IMR-90 (cell line): ENCODE data around the gene RHBDF2.
A peak's percentile ranks its signal among the peaks of the same experiment; 100 is the strongest.

Experiments
- CEBPB ChIP-seq: IDR thresholded peaks from 2 replicates; pipeline ENCODE4 v1.6.1; 2012; ENCODE audit warnings: low read depth, low read length, improper control_type of control experiment
- MAFK ChIP-seq: IDR thresholded peaks from 2 replicates; pipeline ENCODE4 v1.6.1; 2012; ENCODE audit warnings: low read depth, low read length, improper control_type of control experiment
- POLR2A ChIP-seq: IDR thresholded peaks from 2 replicates; pipeline ENCODE4 v1.6.1; 2012; ENCODE audit warnings: mild to moderate bottlenecking, low read depth, low read length
- SMC3 ChIP-seq: fragments of 150-350 bp; IDR thresholded peaks from 2 replicates; pipeline ENCODE4 v1.6.1; 2016; ENCODE audit warnings: low read depth, mild to moderate bottlenecking, antibody characterized with exemption, low read length, moderate library complexity
- USF2 ChIP-seq: fragments of 150-350 bp; IDR thresholded peaks from 2 replicates; pipeline ENCODE4 v1.6.1; 2017; ENCODE audit warnings: mild to moderate bottlenecking, antibody characterized with exemption, low read length, low read depth
- TF ChIP-seq, protein P1 (sequence below): conservative IDR thresholded peaks from 2 replicates; pipeline ENCODE4 v1.5.1; 2012; ENCODE audit warnings: mild to moderate bottlenecking, low read depth, low read length, improper control_type of control experiment
- TF ChIP-seq, protein P2 (sequence below): fragments of 150-350 bp; IDR thresholded peaks from 2 replicates; pipeline ENCODE4 v1.6.1; 2016; ENCODE audit warnings: low read depth, mild to moderate bottlenecking, low read length, moderate library complexity, borderline replicate concordance

DNA sequence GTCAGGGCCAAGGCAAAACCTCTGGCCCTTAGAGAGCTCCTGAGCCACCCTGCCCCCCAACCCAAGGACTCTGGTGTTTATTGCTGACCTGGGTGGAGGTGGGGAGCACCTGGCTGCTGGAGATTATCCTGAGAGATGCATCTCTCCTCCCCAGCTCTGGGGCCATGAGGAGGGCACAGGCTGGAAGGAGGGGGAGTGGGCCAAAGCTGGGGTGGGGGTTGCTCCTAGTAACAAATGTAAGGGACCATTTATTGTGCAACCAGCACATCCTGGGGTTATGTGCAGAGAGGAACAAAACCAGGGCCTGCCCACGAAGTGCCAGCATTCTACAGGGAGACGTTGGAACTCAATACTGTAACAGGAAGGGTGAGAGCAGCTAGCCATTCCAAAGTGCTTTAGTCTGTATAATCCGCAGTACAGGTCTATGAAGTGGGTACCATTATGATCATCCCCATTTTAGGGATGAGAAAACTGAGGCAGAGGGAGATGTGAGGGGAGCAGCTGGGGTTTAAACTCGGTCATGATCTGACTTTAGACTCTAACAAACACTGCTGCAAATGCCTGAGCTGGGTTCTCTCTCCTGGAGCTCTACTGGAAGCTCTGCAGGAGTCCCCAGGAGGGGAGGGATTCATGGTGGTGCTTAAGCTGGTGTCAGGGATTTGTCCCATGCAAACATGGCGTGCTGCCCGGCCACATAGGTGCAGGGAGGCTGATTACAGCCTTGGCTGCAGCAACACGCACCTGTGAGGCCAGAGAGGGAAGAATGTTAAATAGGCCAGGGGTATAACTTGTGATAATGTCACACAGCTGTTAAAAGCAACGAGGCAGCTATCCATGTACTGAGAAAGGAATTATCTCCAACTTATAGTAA lies 1.4 kb upstream of the RHBDF2 start:
- peak; percentile 17; the same call in 1 of the 2 replicates for TF ChIP-seq CEBPB
- TF ChIP-seq, protein P1, sequence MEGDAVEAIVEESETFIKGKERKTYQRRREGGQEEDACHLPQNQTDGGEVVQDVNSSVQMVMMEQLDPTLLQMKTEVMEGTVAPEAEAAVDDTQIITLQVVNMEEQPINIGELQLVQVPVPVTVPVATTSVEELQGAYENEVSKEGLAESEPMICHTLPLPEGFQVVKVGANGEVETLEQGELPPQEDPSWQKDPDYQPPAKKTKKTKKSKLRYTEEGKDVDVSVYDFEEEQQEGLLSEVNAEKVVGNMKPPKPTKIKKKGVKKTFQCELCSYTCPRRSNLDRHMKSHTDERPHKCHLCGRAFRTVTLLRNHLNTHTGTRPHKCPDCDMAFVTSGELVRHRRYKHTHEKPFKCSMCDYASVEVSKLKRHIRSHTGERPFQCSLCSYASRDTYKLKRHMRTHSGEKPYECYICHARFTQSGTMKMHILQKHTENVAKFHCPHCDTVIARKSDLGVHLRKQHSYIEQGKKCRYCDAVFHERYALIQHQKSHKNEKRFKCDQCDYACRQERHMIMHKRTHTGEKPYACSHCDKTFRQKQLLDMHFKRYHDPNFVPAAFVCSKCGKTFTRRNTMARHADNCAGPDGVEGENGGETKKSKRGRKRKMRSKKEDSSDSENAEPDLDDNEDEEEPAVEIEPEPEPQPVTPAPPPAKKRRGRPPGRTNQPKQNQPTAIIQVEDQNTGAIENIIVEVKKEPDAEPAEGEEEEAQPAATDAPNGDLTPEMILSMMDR, result no peak
- TF ChIP-seq, protein P2, sequence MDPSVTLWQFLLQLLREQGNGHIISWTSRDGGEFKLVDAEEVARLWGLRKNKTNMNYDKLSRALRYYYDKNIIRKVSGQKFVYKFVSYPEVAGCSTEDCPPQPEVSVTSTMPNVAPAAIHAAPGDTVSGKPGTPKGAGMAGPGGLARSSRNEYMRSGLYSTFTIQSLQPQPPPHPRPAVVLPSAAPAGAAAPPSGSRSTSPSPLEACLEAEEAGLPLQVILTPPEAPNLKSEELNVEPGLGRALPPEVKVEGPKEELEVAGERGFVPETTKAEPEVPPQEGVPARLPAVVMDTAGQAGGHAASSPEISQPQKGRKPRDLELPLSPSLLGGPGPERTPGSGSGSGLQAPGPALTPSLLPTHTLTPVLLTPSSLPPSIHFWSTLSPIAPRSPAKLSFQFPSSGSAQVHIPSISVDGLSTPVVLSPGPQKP, result no peak
- TF ChIP-seq SMC3, result no peak
- no peak for TF ChIP-seq POLR2A
- no peak for TF ChIP-seq MAFK
- no peak for TF ChIP-seq USF2
